Cardiac septum (tissue), 1 donor: ENCODE results near the gene LHX1. TPM values are rescaled to one million over a fixed set of nuclear protein-coding genes. Genes with fewer than 3 reads are reported as not detected.

Experiments
- total RNA-seq: library from RNA; stranded (reverse); fragmentation: NEBNext Ultra II Directional; extraction: Animal tissue kit (Norgen Biotek cat#: 25700); gene quantifications from one replicate; pipeline ENCODE4 v1.2.1, GENCODE V29; 2021
- donor health status: DM: no; HTN: no; CAD: no.

The LHX1 gene
- total RNA-seq, 1 donor from 2014 or later, result not detected

Other genes starting within 250 kb of the LHX1 start
- gene AATF, start 11.5 kb downstream of the LHX1 start, total RNA-seq, result 32.7 TPM